ENCODE data around the gene IFI27L1. TPM values are rescaled to one million over a fixed set of nuclear protein-coding genes. Genes with fewer than 3 reads are reported as not detected.
"Not testable (repeated sequence)": the region's sequence is repeated elsewhere in the genome, so short reads cannot be mapped to it uniquely, and the experiment has no call there.

Gene IFI27L1
- total RNA-seq, 1 donor from 2014 or later = 36.8 TPM

- H3K27me3 Mint-ChIP-seq = no peaks in the 10 kb centered on the region
- H3K36me3 Mint-ChIP-seq = peaks cover 33% of the 10 kb centered on the region
- DNase-seq (ENCODE audit: extremely low spot score, unreplicated experiment) = no peak
- H3K4me3 Mint-ChIP-seq = no peak overlapping the region
- peaks cover 8% of the 10 kb centered on the region for H3K4me1 Mint-ChIP-seq (ENCODE audit: unreplicated experiment)
- H3K27ac Mint-ChIP-seq = peak overlapping the region; percentile 46
- H3K9me3 Mint-ChIP-seq = no peaks in the 10 kb centered on the region
- TF ChIP-seq CTCF (conservative IDR thresholded peaks at IDR 0.05) = no peak
Observed at GRCh38 chr14:94059998-94060397, 21.1 kb upstream of the IFI27L1 start.

- H3K27me3 Mint-ChIP-seq = no peaks in the 10 kb centered on the region
- H3K4me1 Mint-ChIP-seq (ENCODE audit: unreplicated experiment) = peaks cover 16% of the 10 kb centered on the region
- H3K9me3 Mint-ChIP-seq = peaks cover 8% of the 10 kb centered on the region
- peaks cover 32% of the 10 kb centered on the region for H3K36me3 Mint-ChIP-seq
- no peak overlapping the region for H3K27ac Mint-ChIP-seq
- TF ChIP-seq CTCF (conservative IDR thresholded peaks at IDR 0.05) = no peak
- H3K4me3 Mint-ChIP-seq = no peak overlapping the region
- DNase-seq (ENCODE audit: extremely low spot score, unreplicated experiment) = no peak
Observed at GRCh38 chr14:94062344-94062940, 18.7 kb upstream of the IFI27L1 start.

- Mint-ChIP-seq H3K27me3 (no peaks in the 10 kb centered on the region), H3K9me3 (peaks cover 40% of the 10 kb centered on the region), H3K36me3 (peaks cover 50% of the 10 kb centered on the region), H3K27ac (no peak overlapping the region), H3K4me1 (ENCODE audit: unreplicated experiment) (peaks cover 19% of the 10 kb centered on the region), H3K4me3 (no peak overlapping the region)
- TF ChIP-seq CTCF (conservative IDR thresholded peaks at IDR 0.05) = no peak
- DNase-seq (ENCODE audit: extremely low spot score, unreplicated experiment) = no peak
Observed at GRCh38 chr14:94066089-94066676, 14.9 kb upstream of the IFI27L1 start.

GRCh38 chr14:94072076-94072475, 9.0 kb upstream of the IFI27L1 start:
- H3K36me3 Mint-ChIP-seq = peaks cover 66% of the 10 kb centered on the region
- not testable (repeated sequence) for H3K4me1 Mint-ChIP-seq (ENCODE audit: unreplicated experiment); DNase-seq (ENCODE audit: extremely low spot score, unreplicated experiment); H3K4me3 Mint-ChIP-seq; H3K27ac Mint-ChIP-seq; H3K27me3 Mint-ChIP-seq
- H3K9me3 Mint-ChIP-seq = peaks cover 44% of the 10 kb centered on the region

GRCh38 chr14:94074534-94074933, 6.6 kb upstream of the IFI27L1 start:
- Mint-ChIP-seq H3K9me3 (peaks cover 21% of the 10 kb centered on the region), H3K36me3 (peaks cover 65% of the 10 kb centered on the region), H3K27me3 (no peaks in the 10 kb centered on the region), H3K27ac (no peak overlapping the region), H3K4me3 (peak overlapping the region; percentile 12), H3K4me1 (ENCODE audit: unreplicated experiment) (peaks cover 19% of the 10 kb centered on the region)
- no peak for DNase-seq (ENCODE audit: extremely low spot score, unreplicated experiment)
- TF ChIP-seq CTCF (conservative IDR thresholded peaks at IDR 0.05) = no peak

- Mint-ChIP-seq H3K4me3 (peak overlapping the region; percentile 2), H3K4me1 (ENCODE audit: unreplicated experiment) (peaks cover 23% of the 10 kb centered on the region), H3K9me3 (peaks cover 20% of the 10 kb centered on the region), H3K36me3 (peaks cover 66% of the 10 kb centered on the region), H3K27ac (no peak overlapping the region), H3K27me3 (no peaks in the 10 kb centered on the region)
- no peak for TF ChIP-seq CTCF (conservative IDR thresholded peaks at IDR 0.05)
- DNase-seq (ENCODE audit: extremely low spot score, unreplicated experiment) = no peak
Observed at GRCh38 chr14:94075008-94075407, 6.1 kb upstream of the IFI27L1 start.

Measured in type B pancreatic cell (in vitro differentiated cells).